B cell (primary cell): ENCODE results near the gene TSSK2. TPM values are rescaled to one million over a fixed set of nuclear protein-coding genes. Genes with fewer than 3 reads are reported as not detected.

Experiments
- ATAC-seq: fragments of 200-7000 bp; cut with Tn5 transposase; one replicate; pipeline ENCODE4 v1.10.0; 2021; ENCODE audit warnings: low read depth, mild to moderate bottlenecking, moderate number of reproducible peaks, moderate library complexity
- CTCF ChIA-PET: fragments of 350-600 bp; sonication (Branson Sonifier 250); formaldehyde crosslinking; loops from one replicate; lab custom pipeline; 2021; ENCODE audit warnings: antibody characterized with exemption, inconsistent platforms; lab: Charles Lee
- POLR2A ChIA-PET: fragments of 350-600 bp; sonication (Branson Sonifier 250); formaldehyde crosslinking; loops from one replicate; lab custom pipeline; 2021; ENCODE audit warnings: antibody characterized with exemption; lab: Charles Lee
- DNase-seq: peaks from one replicate; pipeline ENCODE4 v3.0.0; 2013
- H2AFZ ChIP-seq: 2 replicates; pipeline ENCODE4 v1.6.1; 2012; ENCODE audit warnings: mild to moderate bottlenecking, low read depth, low read length; ENCODE audit not compliant: insufficient read depth, poor library complexity, severe bottlenecking
- H3K27ac ChIP-seq, 2 donors: 1 replicate in 1 of 2; 2 replicates in 1 of 2; pipeline ENCODE4 v1.5.1; 2012 to 2013; ENCODE audit warnings: low read length in 2 of 2, mild to moderate bottlenecking in 2 of 2, moderate library complexity in 1 of 2
- H3K27me3 ChIP-seq, 4 experiments: fragments of 200-600 bp in 1 of 4; sonication (generic) in 1 of 4; replicated peaks in 1 of 4; 1 replicate in 2 of 4; 2 replicates in 2 of 4; pipeline versions ENCODE4 v1.6.1 to v1.7.0; 2013 to 2016; ENCODE audit warnings: low read length in 3 of 4, mild to moderate bottlenecking in 2 of 4, mixed read lengths in 1 of 4, moderate library complexity in 1 of 4; ENCODE audit not compliant: insufficient read depth in 4 of 4, control insufficient read depth in 3 of 4; ENCODE audit errors: control extremely low read depth in 1 of 4
- H3K36me3 ChIP-seq, 2 experiments: replicated peaks in 1 of 2; 1 replicate in 1 of 2; 2 replicates in 1 of 2; pipeline versions ENCODE4 v1.6.1 to v1.7.1; 2013; ENCODE audit warnings: low read length in 1 of 2; ENCODE audit not compliant: insufficient read depth in 2 of 2, control insufficient read depth in 1 of 2; ENCODE audit errors: control extremely low read depth in 1 of 2, extremely low read depth in 1 of 2
- H3K4me1 ChIP-seq, 2 donors: fragments of 200-600 bp in 1 of 2; sonication (generic) in 1 of 2; 1 replicate in 1 of 2; 2 replicates in 1 of 2; pipeline versions ENCODE4 v1.5.1 to v1.6.1; 2013 to 2017; ENCODE audit warnings: low read length in 2 of 2; ENCODE audit not compliant: control insufficient read depth in 2 of 2, insufficient read depth in 2 of 2
- H3K4me2 ChIP-seq: replicated peaks from 2 replicates; pipeline ENCODE3; 2012; ENCODE audit warnings: mild to moderate bottlenecking, low read depth, low read length; ENCODE audit not compliant: poor library complexity, severe bottlenecking
- H3K4me3 ChIP-seq, 5 experiments: fragments of 200-600 bp in 1 of 5; sonication (generic) in 1 of 5; 1 replicate in 3 of 5; 2 replicates in 2 of 5; pipeline versions ENCODE4 v1.5.1 to v1.7.0; 2011 to 2016; ENCODE audit warnings: low read length in 4 of 5, mild to moderate bottlenecking in 4 of 5, low read depth in 2 of 5, control low read depth in 1 of 5, moderate library complexity in 1 of 5; ENCODE audit not compliant: insufficient read depth in 1 of 5; ENCODE audit errors: control extremely low read depth in 1 of 5, extremely low read depth in 1 of 5
- H3K79me2 ChIP-seq: fragments of 200-600 bp; sonication (generic); one replicate; pipeline ENCODE4 v1.6.0; 2016; ENCODE audit warnings: low read length; ENCODE audit not compliant: control insufficient read depth, insufficient read depth
- H3K9ac ChIP-seq: fragments of 200-600 bp; sonication (generic); 2 replicates; pipeline ENCODE4 v1.6.1; 2017; ENCODE audit warnings: mild to moderate bottlenecking, low read length, moderate library complexity
- H3K9me3 ChIP-seq, 3 donors: one replicate each; pipeline versions ENCODE4 v1.6.1 to v1.7.1; 2013; ENCODE audit warnings: low read length in 2 of 3; ENCODE audit not compliant: control insufficient read depth in 2 of 3, insufficient read depth in 1 of 3; ENCODE audit errors: control extremely low read depth in 1 of 3
- H4K20me1 ChIP-seq: 2 replicates; pipeline ENCODE4 v1.6.0; 2012; ENCODE audit warnings: mild to moderate bottlenecking, low read length; ENCODE audit not compliant: insufficient read depth, control insufficient read depth, poor library complexity, severe bottlenecking
- H3K27ac Mint-ChIP-seq: one replicate; pipeline ENCODE4 v1.8.0; 2021; ENCODE audit warnings: mixed read lengths
- H3K27me3 Mint-ChIP-seq: one replicate; pipeline ENCODE4 v1.8.0; 2021; ENCODE audit warnings: mixed read lengths
- H3K4me1 Mint-ChIP-seq: one replicate; pipeline ENCODE4 v1.8.0; 2021; ENCODE audit warnings: mixed read lengths
- H3K4me3 Mint-ChIP-seq: one replicate; pipeline ENCODE4 v1.8.0; 2021; ENCODE audit warnings: mixed read lengths
- H3K9me3 Mint-ChIP-seq: one replicate; pipeline ENCODE4 v1.8.0; 2022; ENCODE audit warnings: mixed read lengths; ENCODE audit not compliant: insufficient read depth
- CTCF ChIP-seq: fragments of 200-600 bp; IDR thresholded peaks from one replicate; pipeline ENCODE4 v1.8.0; 2022; ENCODE audit warnings: antibody characterized with exemption, mild to moderate bottlenecking
- EZH2 ChIP-seq: IDR thresholded peaks from 2 replicates; pipeline ENCODE4 v1.6.1; 2012; ENCODE audit warnings: borderline replicate concordance, low read depth, mild to moderate bottlenecking, moderate library complexity, low read length; ENCODE audit not compliant: insufficient read depth, poor library complexity, severe bottlenecking
- WGBS: methylation state at CpG from one replicate; pipeline ENCODE4 v1.1.5; 2013; ENCODE audit warnings: missing lambda C conversion rate; ENCODE audit not compliant: insufficient coverage; 5-methylcytosine and 5-hydroxymethylcytosine counted together
- intact Hi-C: fragments of 100-400 bp; cut with micrococcal nuclease; formaldehyde crosslinking; loops from one replicate; pipeline ENCODE4 v1.10.0; 2022
- polyA plus RNA-seq: library from polyadenylated mRNA; depleted of rRNA; stranded (reverse); fragments of >200 nt; gene quantifications from 2 replicates; pipeline ENCODE4 v1.2.3, GENCODE V29; 2012
- total RNA-seq, 2 donors: library from RNA; stranded (reverse); fragments of 120-200 nt in 1 of 2; gene quantifications; 1 replicate in 1 of 2; 2 replicates in 1 of 2; pipeline versions ENCODE4 v1.2.3 to v1.2.4, GENCODE V29; 2013 to 2022

TSSK2 gene
- total and polyA plus RNA-seq, 2 donors (not counting 1 experiment from before 2014, with no cell fraction given): 0.15 TPM; not detected in 1

DNA sequence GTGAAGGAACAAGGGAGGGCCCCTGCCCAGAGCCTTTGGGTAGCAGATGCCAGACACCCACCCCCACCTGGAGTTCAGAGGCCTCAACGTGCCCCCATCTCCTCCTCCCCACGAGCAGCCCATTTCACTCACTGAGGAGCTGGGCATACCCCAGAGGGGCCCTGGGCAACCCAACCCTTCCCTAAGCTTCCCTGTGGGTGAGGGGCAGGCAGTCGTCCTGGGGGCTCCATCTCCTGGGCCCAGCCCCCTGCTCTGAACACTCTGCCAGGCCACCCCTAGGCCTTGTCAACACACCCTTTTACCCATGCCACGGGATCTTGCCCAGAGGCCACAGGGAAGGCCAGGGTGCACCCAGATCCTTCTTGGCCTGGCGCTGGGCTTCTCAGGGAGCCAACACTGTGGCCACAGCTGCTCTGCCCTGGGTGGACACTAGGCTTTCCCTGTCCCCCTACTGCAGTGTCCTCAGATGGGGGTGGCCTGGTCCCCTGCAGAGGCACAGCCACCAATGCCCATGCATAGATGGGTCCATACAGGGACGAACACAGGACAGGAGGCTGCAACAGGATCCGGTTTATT, 44.0 kb downstream of the TSSK2 start:
- DNase-seq (no peak), ATAC-seq (no peak)
- intact Hi-C loops: no loop called here
- ChIA-PET CTCF (interaction anchor here (1.0 to 2.1 kb wide), 2 partner anchors 305 to 455 kb away, joined by 4 to 7 read pairs; partner anchors contain the start of gene CDC45), POLR2A (interaction anchor here (1.6 to 1.9 kb wide), 2 partner anchors 257 to 305 kb away, joined by 8 to 11 read pairs; partner anchors contain the start of genes CDC45, HIRA and MRPL40)
- Histone ChIP-seq H3K4me1 (peaks cover 49 to 73% of the 10 kb centered on the region in 2 donors), H3K36me3 (peaks cover 0 to 4% of the 10 kb centered on the region in 2 experiments), H3K27me3 (peaks cover 0 to 8% (median 4%) of the 10 kb centered on the region in 4 experiments), H3K9me3 (peaks cover 0 to 7% (median 0%) of the 10 kb centered on the region in 3 donors), H3K4me2 (peak overlapping the region; percentile 99), H3K27ac (peak overlapping the region in 1 of 2 donors; percentile 72), H3K4me3 (no peak overlapping the region), H3K9ac (no peak overlapping the region), H4K20me1 (peaks cover 37% of the 10 kb centered on the region), H3K79me2 (peaks cover 47% of the 10 kb centered on the region), H2AFZ (no peak overlapping the region)
- 90% methylated on average over 5 of the region's 7 CpGs for WGBS
- Mint-ChIP-seq H3K27ac (peak overlapping the region; percentile 56), H3K27me3 (peaks cover 3% of the 10 kb centered on the region), H3K9me3 (no peaks in the 10 kb centered on the region), H3K4me1 (peaks cover 68% of the 10 kb centered on the region), H3K4me3 (no peak overlapping the region)
- no peak for TF ChIP-seq EZH2
- TF ChIP-seq CTCF: no peak

GRCh38 chr22:19175602-19176174, 44.6 kb downstream of the TSSK2 start:
- peaks cover 37% of the 10 kb centered on the region for H4K20me1 ChIP-seq
- no peak for TF ChIP-seq CTCF
- TF ChIP-seq EZH2: no peak
- ChIA-PET POLR2A (interaction anchor here (1.1 kb wide), 1 partner anchor 31 kb away, joined by 3 read pairs; the partner anchor contains the start of gene ESS2), CTCF (no interaction called here)
- no peak for ATAC-seq
- peaks cover 0 to 3% (median 0%) of the 10 kb centered on the region in 3 donors for H3K9me3 ChIP-seq
- peaks cover 0 to 2% (median 1%) of the 10 kb centered on the region in 4 experiments for H3K27me3 ChIP-seq
- H3K27ac Mint-ChIP-seq: peak overlapping the region; percentile 56
- no peak overlapping the region for H3K4me2 ChIP-seq
- H3K36me3 ChIP-seq: peaks cover 0 to 4% of the 10 kb centered on the region in 2 experiments
- H2AFZ ChIP-seq: no peak overlapping the region
- peak overlapping the region in 1 of 2 donors; percentile 19 for H3K27ac ChIP-seq
- H3K79me2 ChIP-seq: peaks cover 41% of the 10 kb centered on the region
- H3K9me3 Mint-ChIP-seq: no peaks in the 10 kb centered on the region
- no peaks in the 10 kb centered on the region for H3K27me3 Mint-ChIP-seq
- no peak for DNase-seq
- peaks cover 44 to 68% of the 10 kb centered on the region in 2 donors for H3K4me1 ChIP-seq
- 94% methylated on average over 11 of the region's 21 CpGs for WGBS
- no peak overlapping the region for H3K4me3 ChIP-seq
- peak overlapping the region; percentile 42 for H3K4me3 Mint-ChIP-seq
- H3K4me1 Mint-ChIP-seq: peaks cover 62% of the 10 kb centered on the region
- H3K9ac ChIP-seq: no peak overlapping the region
- intact Hi-C loops: no loop called here
